ENCODE results near the gene NRP2. TPM values are rescaled to one million over a fixed set of nuclear protein-coding genes. Genes with fewer than 3 reads are reported as not detected.

NRP2 gene
- total RNA-seq, 2 donors from 2014 or later, result 69.7 to 92.4 TPM

GRCh38 chr2:205696927-205697441 is 14.7 kb downstream of the NRP2 start:
- no peak for DNase-seq
- Mint-ChIP-seq H3K9me3 (no peaks in the 10 kb centered on the region), H3K36me3 (ENCODE audit: low read depth) (peaks cover 9% of the 10 kb centered on the region), H3K4me3 (peak overlapping the region; percentile 1), H3K27me3 (ENCODE audit: insufficient read depth) (no peaks in the 10 kb centered on the region), H3K4me1 (peaks cover 79% of the 10 kb centered on the region), H3K27ac (peak overlapping the region; percentile 59)
- Histone ChIP-seq H3K4me1 (ENCODE audit: control insufficient read depth, insufficient read depth, low read length) (peaks cover 27% of the 10 kb centered on the region), H3K9ac (ENCODE audit: extremely low read depth, low read length, poor library complexity, severe bottlenecking) (no peak overlapping the region), H3K4me3 (ENCODE audit: low read length) (no peak overlapping the region), H3K27ac (ENCODE audit: low read depth, low read length) (no peak overlapping the region), H3K9me3 (ENCODE audit: control insufficient read depth, low read length) (no peaks in the 10 kb centered on the region), H3K27me3 (ENCODE audit: control insufficient read depth, insufficient read depth, low read length, poor library complexity, severe bottlenecking) (no peaks in the 10 kb centered on the region), H3K36me3 (ENCODE audit: control insufficient read depth, insufficient read depth, low read length) (peaks cover 22% of the 10 kb centered on the region)
- WGBS, 2 experiments (ENCODE audit: insufficient coverage in 1 of 2, insufficient read length in 1 of 2), result 50 to 77% methylated on average over 1 to 5 of the region's 5 CpGs
- peak; percentile 3 for TF ChIP-seq CTCF (conservative IDR thresholded peaks at IDR 0.05)

GRCh38 chr2:205698286-205699268 is 16.3 kb downstream of the NRP2 start:
- WGBS, 2 experiments (ENCODE audit: insufficient coverage in 1 of 2, insufficient read length in 1 of 2), result 74 to 79% methylated on average over 7 of the region's 7 CpGs

More at GRCh38 chr2:205698286-205699268, 16.3 kb downstream of the NRP2 start:
- peaks cover 29% of the 10 kb centered on the region for H3K36me3 ChIP-seq (ENCODE audit: control insufficient read depth, insufficient read depth, low read length)
- no peak overlapping the region for H3K27ac ChIP-seq (ENCODE audit: low read depth, low read length)
- H3K4me3 ChIP-seq (ENCODE audit: low read length), result peak overlapping the region; percentile 17
- Mint-ChIP-seq H3K27me3 (ENCODE audit: insufficient read depth) (no peaks in the 10 kb centered on the region), H3K27ac (peak overlapping the region; percentile 85), H3K4me1 (peaks cover 90% of the 10 kb centered on the region), H3K36me3 (ENCODE audit: low read depth) (peaks cover 11% of the 10 kb centered on the region), H3K9me3 (no peaks in the 10 kb centered on the region), H3K4me3 (no peak overlapping the region)
- TF ChIP-seq CTCF (conservative IDR thresholded peaks at IDR 0.05), result no peak
- H3K9me3 ChIP-seq (ENCODE audit: control insufficient read depth, low read length), result no peaks in the 10 kb centered on the region
- no peaks in the 10 kb centered on the region for H3K27me3 ChIP-seq (ENCODE audit: control insufficient read depth, insufficient read depth, low read length, poor library complexity, severe bottlenecking)
- H3K4me1 ChIP-seq (ENCODE audit: control insufficient read depth, insufficient read depth, low read length), result peaks cover 40% of the 10 kb centered on the region
- DNase-seq, result no peak
- peak overlapping the region; percentile 9 for H3K9ac ChIP-seq (ENCODE audit: extremely low read depth, low read length, poor library complexity, severe bottlenecking)

Data from endodermal cell (in vitro differentiated cells).